HL-60 (cell line): ENCODE measurements around the gene DESI1.

Experiments used
- DNase-seq, 2 experiments: peaks; one replicate each; pipeline ENCODE4 v3.0.0-alpha.2; 2010 to 2020; ENCODE audit warnings: low read depth in 1 of 2, low spot score in 1 of 2
- H3K27ac ChIP-seq: fragments of 250-450 bp; sonication (Bioruptor Pico); replicated peaks from 2 replicates; pipeline ENCODE4 v1.5.1; 2020; ENCODE audit warnings: mild to moderate bottlenecking, moderate library complexity
- H3K27me3 ChIP-seq: fragments of 250-450 bp; sonication (Bioruptor Pico); 2 replicates; pipeline ENCODE4 v1.5.1; 2021; ENCODE audit warnings: mild to moderate bottlenecking, moderate library complexity; ENCODE audit not compliant: insufficient read depth, poor library complexity, severe bottlenecking
- H3K4me3 ChIP-seq: replicated peaks from 2 replicates; pipeline ENCODE4 v1.5.1; 2011; ENCODE audit warnings: mild to moderate bottlenecking, control low read depth, low read length; ENCODE audit not compliant: insufficient read depth
- CTCF ChIP-seq: IDR thresholded peaks from one replicate; pipeline ENCODE4 v1.5.1; 2011; ENCODE audit warnings: low read length, control low read depth, inconsistent platforms; ENCODE audit not compliant: insufficient read depth
- GABPA ChIP-seq: IDR thresholded peaks from 2 replicates; pipeline ENCODE4 v1.6.1; 2012; ENCODE audit warnings: low read depth
- POLR2AphosphoS5 ChIP-seq: IDR thresholded peaks from 2 replicates; pipeline ENCODE4 v1.6.1; 2012; ENCODE audit warnings: low read depth
- REST ChIP-seq: IDR thresholded peaks from 2 replicates; pipeline ENCODE4 v1.6.1; 2012; ENCODE audit warnings: low read depth; ENCODE audit not compliant: insufficient replicate concordance
- SPI1 ChIP-seq: IDR thresholded peaks from 2 replicates; pipeline ENCODE4 v1.6.1; 2012; ENCODE audit warnings: low read depth, mild to moderate bottlenecking, borderline replicate concordance
- long read RNA-seq: library from polyadenylated mRNA; unstranded; transcript quantifications from one replicate; pipeline ENCODE4 v2.0.0, GENCODE V29; 2020

Gene DESI1
- long read RNA-seq, transcript DESI1-201 (6 exons, 3,833 nt): major isoform, 33 of 57 reads
- long read RNA-seq, partial matches to known transcripts: 3 of 57 reads
- long read RNA-seq, other reads (novel, unspliced or antisense): 21 of 57 reads

- TF ChIP-seq SPI1 (no peak), REST (peak; percentile 48), CTCF (no peak), GABPA (no peak), POLR2AphosphoS5 (peak; percentile 84; the same call in 1 of the 2 replicates)
- Histone ChIP-seq H3K4me3 (peak within 1 kb of the TSS; percentile 89), H3K27ac (peak within 1 kb of the TSS; percentile 94), H3K27me3 (no peaks in the 10 kb centered on the region)
- DNase-seq: peak in 1 of 2 experiments; percentile 12
Observed at GRCh38 chr22:41620589-41621098, at the start of gene DESI1. DESI1 (minus strand) TSS chr22:41621043; CDS start chr22:41620839, 204 bp downstream.

GRCh38 chr22:41668971-41669911, 48.4 kb upstream of the DESI1 start:
- H3K27ac ChIP-seq: no peak overlapping the region
- no peak overlapping the region for H3K4me3 ChIP-seq
- no peaks in the 10 kb centered on the region for H3K27me3 ChIP-seq
- no peak for TF ChIP-seq GABPA
- no peak for TF ChIP-seq REST
- no peak for TF ChIP-seq CTCF
- no peak for TF ChIP-seq POLR2AphosphoS5
- TF ChIP-seq SPI1: no peak
- DNase-seq: no peak

- no peak for TF ChIP-seq REST
- TF ChIP-seq POLR2AphosphoS5: no peak
- TF ChIP-seq GABPA: no peak
- Histone ChIP-seq H3K4me3 (no peak overlapping the region), H3K27ac (no peak overlapping the region), H3K27me3 (no peaks in the 10 kb centered on the region)
- DNase-seq: no peak
Observed at GRCh38 chr22:41664951-41665350, 44.1 kb upstream of the DESI1 start.
